ENCODE measurements around the gene PROC.

Gene PROC

DNA sequence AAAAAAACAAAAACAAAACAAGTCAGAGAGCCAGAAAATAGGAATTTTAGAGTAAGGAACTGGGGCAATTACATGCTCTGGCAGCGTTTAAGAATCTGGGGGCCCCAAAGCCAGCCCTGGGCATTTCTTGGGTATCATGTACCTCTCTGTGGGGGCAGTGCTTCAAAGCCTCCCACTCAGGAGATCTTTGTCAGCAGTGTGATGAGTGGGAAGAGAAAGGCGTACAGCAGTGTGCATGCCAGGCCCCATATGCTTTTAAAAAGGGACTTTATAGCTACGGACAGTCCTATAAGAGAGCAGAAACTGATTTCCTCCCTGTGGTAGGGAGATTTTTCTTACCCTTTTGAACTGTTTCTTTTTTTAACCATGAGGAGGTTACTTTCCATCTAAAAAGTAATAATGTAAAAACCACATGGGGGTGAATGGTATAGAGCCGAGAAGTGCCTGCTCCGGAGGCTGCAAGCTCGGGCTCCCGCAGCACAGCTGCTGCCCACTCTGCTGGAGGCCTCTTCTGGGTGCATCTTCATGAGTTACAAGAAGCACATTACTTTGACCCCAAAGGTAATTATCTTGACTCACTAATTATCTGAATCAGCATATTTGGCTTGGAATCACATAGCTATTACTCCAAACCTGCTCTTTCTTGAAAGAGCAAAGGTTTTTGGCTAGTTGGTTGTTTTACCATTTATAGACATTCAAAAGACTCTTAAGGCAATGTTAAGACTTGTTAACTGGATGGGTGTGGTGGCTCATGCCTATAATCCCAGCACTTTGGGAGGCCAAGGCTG is 46.4 kb downstream of the PROC start:
- DNase-seq = no peak

- DNase-seq = no peak
These were observed 47.0 kb downstream of the PROC start for GRCh38 chr2:127465258-127465657.

- no peak for DNase-seq
These were observed 50.8 kb downstream of the PROC start for GRCh38 chr2:127469051-127469450.

DNA sequence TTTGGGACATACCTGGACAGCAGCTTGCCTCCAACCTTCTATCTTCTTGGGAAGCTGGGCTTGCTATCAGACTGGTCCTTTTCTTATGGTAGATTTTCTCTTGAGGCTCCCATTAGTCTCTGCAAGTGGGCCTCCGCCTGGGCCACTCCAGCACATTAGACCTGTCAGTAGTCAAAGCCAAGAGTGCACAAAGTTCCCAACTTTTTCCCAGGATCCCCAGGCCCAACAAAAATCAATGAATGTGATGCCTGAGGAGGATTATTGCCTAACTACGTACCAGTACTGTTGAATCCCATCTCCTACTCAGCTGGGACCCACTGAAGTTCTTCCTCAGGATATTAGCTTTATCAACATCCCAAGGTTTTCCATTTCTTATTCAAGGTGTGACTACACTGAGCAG is 51.7 kb downstream of the PROC start:
- DNase-seq = no peak

GRCh38 chr2:127471286-127471988 is 53.2 kb downstream of the PROC start:
- no peak for DNase-seq

- DNase-seq = no peak
These were observed 54.0 kb downstream of the PROC start for GRCh38 chr2:127472268-127472667.

GRCh38 chr2:127475788-127476187 is 57.6 kb downstream of the PROC start:
- no peak for DNase-seq
